Inflammatory macrophage treated with lipopolysaccharide for 1 hour (primary cell): ENCODE results near the gene TSHZ2.
"Not testable (repeated sequence)": the region's sequence is repeated elsewhere in the genome, so short reads cannot be mapped to it uniquely, and the experiment has no call there.

ENCODE experiments used
- DNase-seq, 2 donors: peaks; one replicate each; pipeline ENCODE4 v3.0.0-alpha.2; 2020 to 2022

The TSHZ2 gene

DNA sequence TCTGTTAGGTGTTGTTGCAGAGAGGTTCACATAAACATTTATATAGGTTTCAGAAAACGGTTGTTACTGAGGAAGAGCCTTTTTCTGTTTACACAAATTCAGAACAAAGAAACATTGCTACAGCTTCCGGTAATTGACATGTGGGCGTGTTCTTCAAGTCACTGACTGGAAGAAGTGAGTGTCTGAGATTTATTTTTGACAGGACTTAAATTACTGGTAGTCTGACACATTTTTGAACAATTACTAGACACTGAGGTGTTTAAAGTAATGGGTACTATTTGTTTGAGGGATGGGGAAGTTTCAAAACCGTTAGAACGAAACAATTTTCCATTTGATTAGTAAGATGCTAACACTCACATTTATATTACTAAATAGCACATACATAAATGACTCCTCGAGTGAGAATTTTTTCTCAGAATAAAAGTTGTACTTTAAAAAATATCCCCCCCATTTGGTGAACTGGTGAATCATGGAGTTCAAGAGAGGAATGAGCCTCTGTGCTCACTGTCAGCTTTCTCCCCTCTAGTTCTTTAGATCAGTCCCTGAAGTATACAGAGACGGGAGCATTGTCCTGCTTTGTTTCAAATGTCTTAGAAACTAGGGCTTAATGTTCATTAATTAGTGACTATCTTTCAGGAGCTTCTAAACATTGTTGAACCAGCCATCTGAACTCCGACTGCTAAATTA is 98.7 kb downstream of the TSHZ2 start:
- no peak for DNase-seq

DNA sequence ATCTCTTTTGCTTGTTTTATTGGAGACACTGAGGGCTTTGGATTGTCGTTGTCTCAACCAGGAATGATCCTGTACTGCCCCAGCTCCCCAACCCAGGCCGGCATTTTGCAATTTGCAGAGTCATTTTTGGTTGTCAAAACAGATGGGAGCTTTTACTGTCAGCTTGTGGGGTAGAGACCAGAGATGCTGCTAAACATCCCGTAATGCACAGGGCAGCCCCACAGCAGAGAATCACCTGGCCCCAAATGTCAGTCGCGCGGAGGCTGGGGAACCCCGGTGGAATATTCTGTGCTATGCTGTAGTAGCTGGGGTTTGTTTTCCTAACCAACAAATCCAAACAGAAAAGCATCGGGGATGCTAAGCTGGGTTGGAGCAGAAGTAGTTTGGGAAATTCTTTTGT is 99.7 kb downstream of the TSHZ2 start:
- DNase-seq, result no peak

DNA sequence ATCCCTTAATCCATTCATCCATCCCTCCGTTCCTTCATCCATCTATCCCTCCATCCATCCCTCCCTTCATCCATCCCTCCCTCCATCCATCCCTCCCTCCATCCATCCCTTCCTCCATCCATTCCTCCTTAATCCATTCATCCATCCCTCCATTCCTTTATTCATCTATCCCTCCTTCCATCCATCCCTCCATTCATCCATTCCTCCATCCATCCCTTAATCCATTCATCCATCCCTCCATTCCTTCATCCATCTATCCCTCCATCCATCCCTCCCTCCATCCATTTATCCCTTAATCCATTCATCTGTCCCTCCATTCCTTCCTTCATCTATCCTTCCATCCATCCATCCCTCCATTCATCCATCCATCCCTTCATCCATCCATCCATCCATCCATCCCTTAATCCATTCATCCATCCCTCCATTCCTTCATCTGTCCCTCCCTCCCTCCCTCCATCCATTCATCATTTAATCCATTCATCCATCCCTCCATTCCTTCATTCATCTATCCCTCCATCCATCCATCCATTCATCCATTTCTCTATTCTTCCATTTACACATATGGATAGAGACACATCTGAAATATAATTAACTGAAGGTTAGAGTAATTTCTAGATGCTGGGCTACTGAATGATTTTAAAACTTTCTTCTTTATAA is 100.9 kb downstream of the TSHZ2 start:
- no peak for DNase-seq

DNA sequence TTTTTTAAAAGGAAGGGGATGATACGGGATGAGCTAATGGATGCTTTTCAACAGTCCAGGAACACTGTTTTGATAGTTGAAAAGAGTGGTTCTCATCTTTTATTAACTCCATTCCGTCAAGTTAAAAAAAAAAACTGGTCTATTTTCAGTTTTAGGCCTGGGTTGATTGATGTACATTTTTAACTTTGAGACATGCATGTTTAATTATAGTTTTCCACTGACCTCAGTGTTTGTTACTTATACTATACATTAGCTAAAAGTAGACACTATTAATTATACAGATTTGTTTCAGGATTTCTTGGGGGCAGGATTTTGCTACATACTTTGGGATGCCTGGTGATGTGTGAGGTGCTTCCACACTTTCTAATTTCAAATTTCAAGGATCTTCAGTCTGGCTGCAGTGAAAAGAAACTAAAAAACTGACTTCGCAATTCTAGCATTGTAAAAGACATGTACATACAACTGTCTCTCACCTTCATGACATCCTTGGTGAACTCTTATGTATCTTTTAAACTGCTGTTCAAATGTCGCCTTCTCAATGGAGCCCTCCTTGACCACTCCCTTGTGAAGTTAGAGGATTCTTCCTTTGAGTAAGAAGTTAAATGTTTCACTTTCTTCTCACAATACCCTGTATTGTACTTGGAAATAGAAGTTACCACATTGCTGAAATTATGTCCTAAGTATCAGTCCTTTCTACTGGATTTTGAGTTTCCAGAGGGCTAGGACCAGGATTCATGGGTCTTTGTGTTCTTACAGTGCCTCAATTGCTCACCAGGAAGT is 101.7 kb downstream of the TSHZ2 start:
- no peak for DNase-seq

DNA sequence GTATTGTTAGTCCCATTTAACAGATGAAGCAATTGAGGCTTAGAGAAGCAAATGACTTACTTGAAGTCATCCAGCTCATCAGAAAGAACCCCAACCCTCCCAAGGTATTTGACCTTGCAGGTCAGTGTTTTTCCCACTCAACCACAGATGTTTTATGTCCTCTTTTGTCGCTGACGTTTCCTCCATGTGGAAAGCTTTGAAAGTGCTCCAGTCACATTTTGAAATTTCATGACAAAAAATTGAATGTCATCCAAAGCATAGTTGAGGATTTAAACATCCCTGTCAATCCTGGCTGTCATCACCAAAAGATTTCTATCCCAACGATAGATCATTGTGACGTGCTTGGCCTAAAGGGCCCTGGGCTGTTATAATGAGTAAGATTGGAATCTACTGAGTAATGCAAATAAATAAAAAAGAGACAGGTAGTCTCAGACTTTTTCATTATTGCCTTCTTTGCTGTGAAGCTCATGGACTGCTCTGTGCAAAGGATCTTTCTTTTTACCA is 102.7 kb downstream of the TSHZ2 start:
- no peak for DNase-seq

DNA sequence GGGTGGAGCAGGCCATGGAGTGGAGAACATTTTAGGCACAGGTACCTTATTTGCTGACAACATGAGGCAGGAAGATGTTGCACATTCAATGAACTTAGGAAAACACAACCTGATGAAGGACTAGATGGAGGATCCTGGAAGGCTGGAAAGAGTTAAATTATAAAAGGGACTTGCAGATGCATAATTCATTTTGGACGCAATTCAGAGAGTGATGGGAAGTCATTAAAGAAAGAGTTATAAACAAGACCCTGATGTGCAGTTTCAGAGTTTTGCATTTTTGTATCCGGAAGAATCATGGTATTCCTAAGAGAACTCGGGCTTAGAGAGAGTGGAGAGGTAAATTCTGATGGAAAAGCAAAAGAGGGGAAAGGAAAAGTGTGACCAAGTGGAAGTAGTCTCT is 104.5 kb downstream of the TSHZ2 start:
- DNase-seq, result no peak

DNA sequence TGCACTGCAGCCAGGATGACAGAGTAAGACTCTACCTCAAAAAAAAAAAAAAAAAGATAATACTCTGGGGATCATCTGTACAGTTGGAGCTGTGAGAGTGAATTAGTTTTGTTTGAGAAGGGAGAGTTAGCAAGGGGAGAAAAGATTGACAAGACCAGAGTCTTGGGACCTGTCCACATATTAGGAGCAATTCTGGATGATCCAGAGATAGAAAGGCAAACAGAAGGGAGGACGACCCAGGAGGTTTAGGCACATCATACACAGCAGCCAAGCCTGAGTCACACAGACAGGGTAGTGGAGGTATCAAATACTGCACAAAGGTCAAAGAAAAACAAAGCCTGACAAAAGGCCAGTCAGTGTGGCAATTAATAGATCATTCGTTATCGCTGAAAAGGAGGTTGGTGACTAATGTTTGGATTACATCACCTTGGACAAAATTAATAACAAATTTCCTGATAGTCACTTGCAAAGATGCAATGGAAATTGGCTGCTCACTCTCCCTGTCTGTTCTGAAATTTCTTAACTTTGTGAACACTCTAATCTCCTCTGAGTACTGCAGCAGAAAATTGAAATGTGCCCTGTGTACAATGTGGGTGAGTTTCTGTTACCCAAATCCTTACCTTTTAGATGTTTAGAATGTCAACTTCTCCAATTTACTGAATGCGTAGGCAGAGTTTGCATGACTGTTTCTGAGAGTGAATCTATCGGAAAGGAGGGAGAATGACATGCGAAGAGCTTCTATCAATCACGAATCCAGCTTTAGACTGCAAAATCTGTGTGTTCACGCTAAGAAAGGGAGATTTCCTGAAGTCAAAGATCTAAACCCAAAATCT is 105.4 kb downstream of the TSHZ2 start:
- no peak for DNase-seq

DNA sequence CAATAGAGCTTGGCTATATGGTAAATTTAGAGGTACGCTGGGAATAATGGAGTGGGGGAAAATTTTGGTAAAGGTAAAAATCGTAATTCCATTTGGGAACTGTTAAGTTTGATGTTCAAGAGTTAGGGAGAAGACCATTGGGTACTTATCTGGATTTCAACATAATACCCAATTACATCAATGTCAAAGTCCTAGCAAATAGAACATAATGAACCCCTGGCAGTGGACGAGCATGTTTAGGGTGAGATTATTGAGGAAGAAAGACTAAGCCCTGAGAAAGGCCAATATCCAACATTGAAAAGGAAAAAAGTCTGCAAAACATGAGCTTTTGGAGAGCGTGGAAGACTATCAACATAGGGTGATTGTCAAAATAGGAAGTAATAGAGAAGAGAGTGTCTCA is 106.6 kb downstream of the TSHZ2 start:
- DNase-seq, result no peak

DNA sequence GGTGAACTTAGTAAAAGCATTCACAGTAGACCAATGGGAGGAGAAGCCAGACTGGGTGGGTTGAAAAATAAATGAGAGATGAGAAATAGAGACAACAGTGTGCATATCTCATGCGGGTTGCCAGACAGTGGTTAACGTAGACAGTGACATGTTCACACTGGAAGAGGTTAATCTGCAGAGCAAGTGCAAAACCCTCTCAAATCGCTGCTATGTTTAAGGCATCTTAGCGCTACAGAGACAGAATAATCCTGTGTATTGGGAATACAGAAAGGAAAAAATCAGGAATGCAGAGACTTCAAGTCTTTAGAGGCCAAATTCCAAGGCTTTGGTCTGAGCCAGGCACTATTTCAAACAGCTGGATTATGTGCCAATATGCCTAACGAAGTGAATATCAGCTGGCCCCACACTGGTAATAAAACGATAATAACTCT is 107.1 kb downstream of the TSHZ2 start:
- DNase-seq, result no peak

DNA sequence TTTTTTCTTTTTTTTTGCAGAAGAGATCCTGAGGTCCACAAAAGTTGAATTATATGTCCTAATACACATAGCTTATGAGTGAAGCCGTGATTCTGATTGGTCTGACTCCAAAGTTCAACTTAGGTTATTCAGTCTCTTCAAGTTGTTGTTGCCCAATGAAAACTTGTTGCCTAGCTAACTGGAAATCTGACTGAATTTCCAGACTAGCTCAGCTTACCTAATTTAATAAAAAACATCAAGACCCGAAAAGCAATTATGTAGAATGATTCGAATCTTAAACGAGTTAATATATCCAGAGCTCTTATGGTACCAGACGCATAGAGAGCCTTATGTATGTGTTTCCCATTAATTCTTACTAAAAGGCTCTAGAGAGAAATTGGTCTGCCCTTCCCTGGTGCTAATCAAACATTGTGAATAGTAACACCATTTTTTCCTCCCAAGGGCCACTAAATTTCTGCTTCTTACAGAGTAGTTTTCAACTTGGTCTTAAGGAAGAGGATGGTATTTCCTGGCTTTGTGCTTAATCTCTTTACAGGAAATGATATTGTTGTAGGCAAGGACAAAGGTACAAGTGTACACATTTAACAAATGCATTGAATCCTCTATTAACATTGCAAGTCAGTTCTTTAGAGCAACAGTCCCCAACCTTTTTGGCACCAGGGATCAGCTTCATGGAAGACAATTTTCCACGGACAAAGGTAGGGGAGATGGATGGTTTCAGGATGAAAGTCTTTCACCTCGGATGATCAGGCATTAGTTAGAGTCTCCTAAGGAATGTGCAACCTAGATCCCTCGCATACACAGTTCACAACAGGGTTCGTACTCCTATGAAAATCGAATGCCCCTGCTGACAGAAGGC is 107.9 kb downstream of the TSHZ2 start:
- DNase-seq, result no peak

DNA sequence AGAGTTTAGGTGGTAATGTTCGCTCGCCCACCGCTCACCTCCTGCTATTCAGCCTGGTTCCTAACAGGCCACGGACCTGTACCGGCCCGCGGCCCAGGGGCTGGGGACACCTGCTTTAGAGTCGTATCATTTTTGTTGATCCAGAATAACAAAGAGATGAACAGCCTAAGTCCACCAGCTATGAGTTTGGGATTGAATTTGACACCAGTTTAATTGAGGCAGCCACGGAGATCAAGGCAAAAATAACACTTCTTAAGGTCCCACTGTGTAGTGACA is 108.5 kb downstream of the TSHZ2 start:
- no peak for DNase-seq

DNA sequence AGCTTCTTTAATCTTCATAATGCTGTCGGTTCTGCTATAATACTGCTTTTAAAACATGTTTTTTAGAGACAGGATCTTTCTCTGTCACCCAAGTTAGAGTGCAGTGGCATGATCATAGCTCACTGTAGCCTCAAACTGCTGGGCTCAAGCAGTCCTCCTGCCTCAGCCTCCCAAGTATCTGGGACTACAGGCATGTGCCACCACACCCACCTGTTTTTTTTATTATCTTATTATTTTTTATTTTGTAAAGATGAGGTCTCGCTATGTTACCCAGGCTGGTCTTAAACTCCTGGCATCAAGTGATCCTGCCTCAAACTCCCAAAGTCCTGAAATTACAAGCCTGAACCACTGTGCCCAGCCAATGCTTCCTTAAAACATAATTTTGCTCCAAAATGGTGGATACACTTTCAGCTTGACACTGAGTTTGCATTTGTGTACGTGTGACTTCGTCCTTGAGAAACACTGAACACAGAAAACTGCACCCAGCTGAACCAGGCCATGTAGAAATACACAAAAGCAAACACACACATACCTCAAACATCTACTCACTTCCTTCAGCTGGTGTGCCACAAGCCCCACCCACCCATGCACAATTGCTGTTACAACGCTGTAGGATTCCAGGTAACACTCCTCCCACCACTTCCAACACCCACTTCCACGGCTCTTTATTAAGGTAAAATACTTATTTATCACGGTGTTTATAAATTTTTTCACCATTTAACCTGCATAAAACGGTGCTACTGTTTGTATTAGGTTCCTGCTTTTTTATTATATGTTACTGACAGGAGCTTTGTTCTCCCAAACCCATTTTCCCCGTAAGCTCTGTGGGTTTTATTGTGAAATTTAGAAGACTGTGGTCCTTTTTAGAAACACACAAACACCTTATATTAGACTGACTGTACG is 109.1 kb downstream of the TSHZ2 start:
- DNase-seq, result no peak

DNA sequence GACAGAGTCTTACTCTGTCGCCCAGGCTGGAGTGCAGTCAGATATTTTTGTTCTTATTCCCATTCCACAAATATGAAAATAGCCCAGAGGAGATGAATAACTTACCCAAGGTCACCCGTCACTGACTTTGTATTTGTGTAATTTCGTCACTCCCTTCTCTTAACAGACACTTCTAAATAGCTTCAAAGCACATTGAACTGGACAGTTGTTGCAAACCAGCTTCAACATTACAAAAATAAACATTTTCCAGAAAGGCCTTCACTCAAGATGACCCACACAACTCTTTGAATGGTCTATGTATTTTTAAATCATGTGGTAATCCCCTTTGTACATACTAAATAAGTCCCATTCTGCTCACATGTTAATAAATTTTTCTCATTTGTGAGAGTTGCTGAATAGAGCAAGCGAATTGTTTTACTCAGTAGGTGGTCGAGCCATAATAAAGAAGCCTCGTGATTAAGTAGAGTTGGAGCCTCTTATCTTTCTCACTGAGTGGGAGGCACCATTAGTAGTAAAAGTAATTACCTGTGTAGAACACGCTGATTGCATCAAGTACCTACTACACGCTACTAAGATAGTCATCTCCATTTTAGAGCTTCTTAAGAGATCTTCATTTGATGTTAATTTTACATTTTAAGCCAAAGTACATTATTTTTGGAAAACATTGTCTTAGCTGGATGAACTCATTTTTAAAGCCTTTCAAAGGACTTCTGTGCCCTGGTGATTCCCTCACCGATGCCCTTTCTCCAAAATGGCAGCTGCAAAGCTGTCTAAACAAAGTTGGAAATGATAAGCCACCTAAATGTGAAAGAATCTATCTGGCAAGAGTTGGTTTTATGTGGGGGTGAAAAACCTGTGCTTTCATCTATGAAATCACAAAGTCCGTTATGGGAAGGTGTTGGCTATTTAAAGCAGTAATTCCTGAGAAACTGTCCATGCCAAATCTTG is 110.0 kb downstream of the TSHZ2 start:
- DNase-seq, result no peak

DNA sequence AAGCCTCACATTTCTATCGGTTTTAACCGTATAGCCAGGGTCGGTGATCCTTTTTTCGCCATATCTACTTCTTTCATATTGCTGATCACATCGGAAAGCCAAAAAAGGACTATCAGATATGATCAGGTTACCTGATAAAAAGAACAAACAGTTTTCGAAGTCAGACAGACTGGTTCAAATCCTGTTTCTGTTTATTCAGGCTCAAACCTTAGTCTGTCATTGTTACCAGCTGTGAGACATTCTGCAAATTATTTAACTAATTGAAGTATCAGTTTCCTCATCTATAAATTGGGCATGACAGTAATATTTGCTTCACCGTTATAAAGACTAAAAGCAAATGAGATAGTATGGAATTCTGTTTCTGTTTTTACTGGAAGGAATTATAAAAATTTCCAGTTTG is 111.3 kb downstream of the TSHZ2 start:
- DNase-seq, result no peak

DNA sequence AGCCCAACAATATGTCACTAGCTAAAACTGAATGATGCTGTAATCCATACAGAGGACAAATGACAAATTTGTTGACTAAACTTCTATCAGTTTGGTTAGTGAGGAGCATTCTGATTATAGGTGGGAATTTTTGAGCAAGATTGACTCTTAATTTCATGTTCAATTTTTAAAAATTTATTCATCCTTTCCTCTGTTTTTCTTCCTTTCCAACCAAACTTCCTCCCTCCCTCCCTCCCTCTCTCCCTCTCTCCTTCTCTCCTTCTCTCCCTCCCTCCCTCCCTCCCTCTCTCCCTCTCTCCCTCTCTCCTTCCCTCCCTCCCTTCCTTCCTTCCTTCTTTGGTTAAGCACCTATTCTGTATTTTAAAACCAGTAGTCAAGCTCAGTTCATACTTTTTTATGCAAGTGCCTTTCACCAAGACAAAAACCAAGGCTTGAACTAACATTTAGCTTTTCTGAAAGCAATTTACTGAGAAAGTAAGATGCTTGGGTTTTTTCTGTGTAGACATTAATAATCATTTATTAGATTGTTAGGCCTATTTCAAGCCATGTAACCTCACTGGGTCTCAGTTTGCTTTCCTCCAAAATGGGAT is 112.3 kb downstream of the TSHZ2 start:
- DNase-seq, result no peak

DNA sequence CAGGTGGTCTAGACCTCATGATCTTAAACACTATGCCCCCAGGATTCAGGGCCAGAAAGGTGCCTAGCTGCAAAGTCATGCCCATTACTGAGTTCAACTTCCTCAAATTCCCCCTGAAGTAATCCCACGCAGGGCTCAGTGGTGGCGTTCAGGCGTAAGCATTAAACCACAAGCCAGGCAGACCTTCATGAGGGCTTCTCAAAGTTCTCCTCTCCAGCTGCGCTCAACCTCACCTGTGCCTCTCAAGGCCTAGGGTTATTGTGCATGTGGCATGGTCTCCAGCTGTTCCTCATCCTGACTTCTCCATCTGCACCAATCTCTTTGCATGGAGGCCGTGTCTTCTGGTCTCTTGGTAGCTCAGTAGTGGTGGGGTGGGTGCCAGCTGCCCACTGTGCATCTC is 113.6 kb downstream of the TSHZ2 start:
- no peak for DNase-seq

DNA sequence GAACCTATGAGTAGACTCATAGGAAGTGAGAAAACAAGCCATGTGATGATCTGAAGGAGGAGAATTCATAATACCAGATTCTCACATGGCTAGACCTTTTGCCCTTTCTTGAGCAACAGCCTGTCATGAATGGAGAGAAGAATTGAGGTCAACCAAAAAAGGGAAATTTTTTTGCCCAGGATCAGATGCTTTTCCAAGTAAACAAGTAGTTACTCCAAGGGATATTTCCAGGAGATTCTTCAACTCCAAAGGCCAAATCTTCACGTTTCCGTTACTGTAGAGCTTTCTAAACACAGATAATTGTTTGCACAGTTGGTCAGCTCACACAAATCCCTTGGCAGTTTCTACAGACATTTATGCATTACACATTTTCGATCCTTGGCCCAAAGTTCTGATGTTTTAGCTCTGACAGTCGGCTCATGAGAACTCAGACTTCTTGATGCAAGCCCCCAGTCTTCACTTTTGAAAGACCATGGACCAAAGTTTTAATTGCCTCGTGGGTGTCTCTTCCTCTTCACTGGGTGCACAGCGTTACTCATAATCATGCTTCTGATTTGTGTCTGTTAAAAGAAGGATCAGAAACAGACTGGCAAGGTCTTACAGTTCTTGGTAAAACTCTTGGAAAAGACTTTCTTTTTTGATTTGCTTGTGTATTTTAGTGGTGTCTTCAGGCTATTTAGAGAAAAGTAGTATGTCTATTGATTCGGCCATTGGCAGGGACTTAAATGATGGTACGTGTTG is 115.0 kb downstream of the TSHZ2 start:
- DNase-seq, result no peak

DNA sequence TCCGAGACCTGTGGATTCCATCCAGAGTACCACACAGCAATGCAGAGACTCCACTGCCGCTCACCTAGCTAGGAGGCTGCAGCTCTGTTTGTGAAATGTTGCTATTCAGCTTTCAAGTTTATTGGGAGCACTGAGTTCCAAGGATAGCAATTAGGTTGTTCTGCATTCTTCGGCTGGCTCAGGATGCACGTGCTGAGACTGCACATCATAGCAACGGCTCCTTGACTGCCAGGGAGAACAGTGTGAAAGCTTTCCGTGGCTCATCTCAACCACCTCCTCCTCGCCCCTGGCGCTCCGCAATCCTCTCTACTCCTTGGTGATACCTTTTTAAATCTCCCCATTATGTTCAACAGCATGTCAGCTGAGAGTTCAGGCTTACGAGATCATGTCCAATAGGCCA is 116.6 kb downstream of the TSHZ2 start:
- DNase-seq, result no peak

DNA sequence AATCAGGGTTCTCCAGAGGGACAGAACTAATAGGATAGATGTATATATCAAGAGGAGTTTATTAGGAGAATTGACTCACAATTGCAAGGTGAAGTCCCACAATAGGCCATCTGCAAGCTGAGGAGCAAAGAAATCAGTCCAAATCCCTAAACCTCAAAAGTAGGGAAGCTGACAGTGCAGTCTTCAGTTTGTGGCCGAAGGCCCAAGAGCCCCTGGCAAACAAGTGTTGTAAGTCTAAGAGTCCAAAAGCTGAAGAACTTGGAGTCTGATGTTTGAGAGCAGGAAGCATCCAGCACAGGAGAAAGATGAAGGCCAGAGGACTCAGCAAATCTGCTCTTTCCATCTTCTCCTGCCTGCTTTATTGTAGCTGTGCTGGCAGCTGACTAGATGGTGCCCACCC is 117.7 kb downstream of the TSHZ2 start:
- not testable (repeated sequence) for DNase-seq
